Activated CD8-positive, alpha-beta T cell treated with anti-CD3 and anti-CD28 coated beads, Interleukin-2, amount 10 ng/mL, durations not matched to agents 7 days and 5 days (primary cell): ENCODE results near the gene FGR. TPM values are rescaled to one million over a fixed set of nuclear protein-coding genes. Genes with fewer than 3 reads are reported as not detected.

ENCODE experiments used
- ATAC-seq: fragments of 150-1000 bp; cut with Tn5 transposase; one replicate; pipeline ENCODE4 v1.10.0; 2021; ENCODE audit warnings: moderate library complexity
- CTCF ChIA-PET: fragments of 350-600 bp; sonication (Branson Sonifier 250); formaldehyde crosslinking; loops from one replicate; lab custom pipeline; 2021; ENCODE audit warnings: antibody characterized with exemption; lab: Charles Lee
- POLR2A ChIA-PET: fragments of 350-600 bp; sonication (Branson Sonifier 250); formaldehyde crosslinking; loops from one replicate; lab custom pipeline; 2021; ENCODE audit warnings: antibody characterized with exemption; lab: Charles Lee
- DNase-seq: peaks from one replicate; pipeline ENCODE4 v3.0.0-alpha.2; 2020
- H3K27ac Mint-ChIP-seq: one replicate; pipeline ENCODE4 v1.8.0; 2021; ENCODE audit warnings: mild to moderate bottlenecking, mixed read lengths
- H3K27me3 Mint-ChIP-seq: one replicate; pipeline ENCODE4 v1.8.0; 2021; ENCODE audit warnings: low read depth, mixed read lengths
- H3K36me3 Mint-ChIP-seq: one replicate; pipeline ENCODE4 v1.8.0; 2021; ENCODE audit warnings: low read depth, mixed read lengths
- H3K4me1 Mint-ChIP-seq: one replicate; pipeline ENCODE4 v1.8.0; 2021; ENCODE audit warnings: low read depth, mixed read lengths
- H3K4me3 Mint-ChIP-seq: one replicate; pipeline ENCODE4 v1.8.0; 2021; ENCODE audit warnings: mild to moderate bottlenecking, mixed read lengths
- H3K9me3 Mint-ChIP-seq: one replicate; pipeline ENCODE4 v1.8.0; 2022; ENCODE audit warnings: mixed read lengths; ENCODE audit not compliant: insufficient read depth
- total RNA-seq, 2 experiments: library from RNA; stranded (reverse); gene quantifications; one replicate each; pipeline ENCODE4 v1.2.3, GENCODE V29; 2021

Gene FGR
- total RNA-seq, 2 experiments from 2014 or later: 0.08 to 0.21 TPM

DNA sequence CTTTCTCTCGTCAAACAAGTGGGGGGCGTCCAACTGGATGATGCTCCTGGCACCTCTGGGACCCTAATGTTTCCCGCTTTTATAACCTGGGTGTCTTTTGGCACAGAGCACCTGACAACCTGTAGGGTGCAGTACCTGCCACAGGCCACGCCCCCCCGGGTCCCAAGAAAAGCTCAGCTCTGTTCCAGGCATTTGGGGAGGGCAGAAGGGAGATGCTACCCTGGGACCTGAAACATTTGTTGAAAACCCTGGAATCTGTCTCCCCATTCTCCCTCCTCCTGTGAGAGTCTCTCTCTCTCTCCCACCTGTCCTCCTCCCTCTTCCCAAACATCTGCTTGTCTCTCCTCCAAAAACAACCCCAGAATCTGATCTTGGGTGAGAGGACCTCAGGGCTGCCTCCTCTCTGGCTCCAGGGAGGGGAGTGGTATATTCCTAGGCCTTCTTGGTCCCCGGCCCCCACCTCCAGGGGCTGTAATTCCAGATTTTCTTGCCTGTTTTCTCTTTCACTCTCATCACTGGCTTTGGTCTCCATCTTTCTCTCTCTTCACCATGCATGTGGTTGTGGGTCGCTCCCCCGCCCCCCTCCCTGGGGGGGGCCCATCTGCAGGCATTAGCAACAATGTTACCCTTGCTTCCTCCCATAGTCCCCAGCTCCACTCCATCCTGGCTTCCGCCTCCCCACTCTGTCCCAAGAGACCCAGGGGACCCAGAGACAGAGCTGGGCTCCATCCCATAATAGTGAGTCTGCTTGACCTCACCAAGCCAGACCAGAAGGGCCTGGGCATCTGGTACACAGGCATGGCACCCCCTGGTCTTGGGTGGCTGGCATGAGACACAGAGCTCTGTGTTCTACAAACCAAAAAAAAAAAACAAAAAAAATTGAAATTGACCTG lies 35.1 kb downstream of the FGR start:
- DNase-seq (no peak), ATAC-seq (no peak)
- Mint-ChIP-seq H3K4me1 (peaks cover 20% of the 10 kb centered on the region), H3K4me3 (no peak overlapping the region), H3K9me3 (no peaks in the 10 kb centered on the region), H3K27ac (no peak overlapping the region), H3K36me3 (no peaks in the 10 kb centered on the region), H3K27me3 (no peaks in the 10 kb centered on the region)
- CTCF ChIA-PET: interaction anchor here (1.0 to 8.9 kb wide), 13 partner anchors 8 to 267 kb away, joined by 3 to 73 read pairs (median 4); partner anchors contain the start of genes IFI6 and WASF2
- POLR2A ChIA-PET: interaction anchor here (1.0 kb wide), 1 partner anchor 63 kb away, joined by 3 read pairs; no protein-coding TSS in a partner anchor

DNA sequence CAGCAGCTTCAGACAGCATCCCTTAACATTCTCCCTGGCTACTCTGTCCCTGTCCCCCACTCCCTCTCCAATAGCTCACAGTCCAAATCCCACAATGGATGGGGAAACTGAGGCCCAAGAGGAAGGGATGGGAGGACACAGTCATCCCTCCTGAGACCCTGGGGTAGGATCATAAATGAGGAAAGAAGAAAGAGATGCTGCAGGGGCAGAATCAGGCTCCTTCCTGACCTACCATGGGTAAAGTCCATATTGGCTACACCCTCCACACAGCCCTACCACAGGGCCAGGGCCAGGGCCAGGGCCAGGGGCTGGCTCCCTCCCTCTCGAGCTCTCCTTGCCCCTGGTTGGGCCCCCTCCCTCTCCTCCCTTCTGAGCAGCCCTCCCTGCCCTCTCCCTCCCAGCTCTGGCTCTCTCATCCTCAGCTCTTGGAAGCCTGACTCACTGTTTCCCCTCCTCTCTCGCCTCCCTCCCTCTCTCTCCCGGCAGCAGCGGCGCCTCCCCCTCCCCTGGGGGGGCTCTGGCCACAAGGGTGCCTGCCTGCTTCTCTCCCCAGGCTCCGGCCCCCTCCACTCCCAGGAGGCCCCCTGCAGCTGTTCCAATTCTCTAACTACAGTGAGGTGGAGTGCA lies 36.0 kb downstream of the FGR start:
- ChIA-PET POLR2A (interaction anchor here (0.6 to 0.7 kb wide), 2 partner anchors 62 to 231 kb away, joined by 3 read pairs; no protein-coding TSS in a partner anchor), CTCF (interaction anchor here (1.0 to 8.9 kb wide), 9 partner anchors 9 to 196 kb away, joined by 3 to 73 read pairs (median 4); partner anchors contain the start of gene WASF2)
- DNase-seq: peak; percentile 55
- H3K27ac Mint-ChIP-seq: no peak overlapping the region
- no peaks in the 10 kb centered on the region for H3K36me3 Mint-ChIP-seq
- H3K27me3 Mint-ChIP-seq: no peaks in the 10 kb centered on the region
- no peak overlapping the region for H3K4me3 Mint-ChIP-seq
- H3K9me3 Mint-ChIP-seq: no peaks in the 10 kb centered on the region
- peak; percentile 7 for ATAC-seq
- H3K4me1 Mint-ChIP-seq: peaks cover 17% of the 10 kb centered on the region

DNA sequence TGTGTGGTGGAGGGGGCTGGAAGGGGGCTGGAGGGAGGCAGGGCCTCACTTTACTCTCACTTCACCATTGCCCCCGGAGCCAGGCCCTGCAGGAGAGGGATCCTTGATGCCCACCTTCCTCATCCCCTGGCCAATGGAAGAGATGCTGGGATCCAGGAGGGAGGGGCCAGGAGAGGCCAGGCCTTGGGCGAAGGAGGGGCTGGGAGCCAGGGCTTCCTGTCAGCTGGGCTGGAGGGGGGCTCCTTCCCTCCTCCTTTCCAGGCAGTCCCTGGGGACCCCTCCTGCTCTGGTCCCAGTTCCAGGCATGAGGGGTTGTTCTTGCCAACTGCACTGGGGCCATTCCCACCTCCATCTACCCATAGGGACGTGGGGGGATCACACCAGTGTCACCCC lies 36.7 kb downstream of the FGR start:
- ChIA-PET POLR2A (no interaction called here), CTCF (interaction anchor here (1.0 to 8.9 kb wide), 5 partner anchors 10 to 195 kb away, joined by 3 to 73 read pairs (median 5); no protein-coding TSS in a partner anchor)
- Mint-ChIP-seq H3K4me3 (no peak overlapping the region), H3K9me3 (no peaks in the 10 kb centered on the region), H3K4me1 (peaks cover 15% of the 10 kb centered on the region), H3K27me3 (no peaks in the 10 kb centered on the region), H3K27ac (no peak overlapping the region), H3K36me3 (no peaks in the 10 kb centered on the region)
- DNase-seq (no peak), ATAC-seq (no peak)

DNA sequence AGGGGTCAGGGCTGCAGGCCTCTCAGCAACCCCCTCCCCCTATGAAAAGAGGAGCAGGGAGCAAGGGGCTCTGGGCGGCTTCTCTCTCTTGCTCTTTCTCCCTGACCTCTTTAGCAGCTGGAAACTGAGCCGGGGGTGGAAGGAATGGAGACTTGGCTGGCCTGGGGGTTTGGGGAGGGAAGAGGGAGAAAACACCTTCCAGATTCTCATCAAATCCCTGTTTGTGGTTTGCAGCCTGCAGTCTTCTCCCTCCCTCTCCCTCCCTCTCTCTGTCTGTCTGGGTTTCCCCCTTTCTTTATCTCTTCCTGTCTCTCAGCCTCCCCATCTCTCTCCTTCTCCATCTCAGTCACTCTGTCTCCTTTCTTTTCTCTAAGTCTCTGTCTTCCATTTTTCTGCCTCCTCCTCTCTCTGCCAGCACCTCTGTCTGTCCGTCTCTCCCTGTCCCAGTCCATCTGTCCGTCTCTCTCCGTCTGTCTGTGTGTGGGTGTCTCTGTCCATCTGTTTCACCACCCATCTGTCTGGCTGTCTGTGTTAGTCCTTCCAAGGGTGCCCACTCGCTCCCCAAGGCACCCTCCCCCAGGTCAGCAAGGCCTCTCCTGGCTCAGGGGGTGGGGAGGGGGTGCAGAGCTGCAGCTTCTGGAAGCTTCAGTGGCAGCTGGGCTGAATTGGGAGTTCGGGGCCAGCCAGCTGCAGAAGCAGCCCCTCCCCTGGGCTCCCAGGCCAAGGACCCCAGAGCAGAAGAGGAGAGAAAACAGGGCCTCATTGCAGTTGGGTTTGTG lies 37.3 kb downstream of the FGR start:
- ChIA-PET CTCF (interaction anchor here (0.9 to 8.9 kb wide), 3 partner anchors 10 to 72 kb away, joined by 4 to 73 read pairs (median 4); no protein-coding TSS in a partner anchor), POLR2A (interaction anchor here (1.1 kb wide), 1 partner anchor 232 kb away, joined by 3 read pairs; no protein-coding TSS in a partner anchor)
- Mint-ChIP-seq H3K9me3 (no peaks in the 10 kb centered on the region), H3K36me3 (no peaks in the 10 kb centered on the region), H3K4me1 (peaks cover 15% of the 10 kb centered on the region), H3K27me3 (no peaks in the 10 kb centered on the region), H3K27ac (no peak overlapping the region), H3K4me3 (no peak overlapping the region)
- ATAC-seq: no peak
- no peak for DNase-seq

DNA sequence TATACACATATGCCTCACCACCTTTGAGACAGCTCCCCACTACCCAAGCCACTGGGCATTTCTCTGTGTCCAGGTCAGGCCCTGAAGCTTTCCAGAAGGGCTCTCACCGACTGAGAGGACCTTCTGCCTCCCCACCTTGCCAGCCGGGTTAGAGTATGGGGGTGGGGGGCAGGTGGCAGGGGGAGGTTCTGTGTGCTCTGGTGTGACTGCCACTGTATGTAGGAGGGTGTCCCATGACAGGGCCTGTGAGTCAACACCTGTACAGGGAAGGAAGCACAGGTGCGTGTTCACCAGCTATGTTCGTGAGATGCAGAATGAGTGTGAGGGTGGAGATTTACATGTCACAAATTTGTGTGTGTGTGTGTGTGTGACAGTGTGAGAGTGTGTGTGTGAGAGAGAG lies 38.0 kb downstream of the FGR start:
- POLR2A ChIA-PET: interaction anchor here (0.6 to 1.1 kb wide), 3 partner anchors 231 to 381 kb away, joined by 3 read pairs; no protein-coding TSS in a partner anchor
- CTCF ChIA-PET: interaction anchor here (0.9 to 8.9 kb wide), 3 partner anchors 28 to 72 kb away, joined by 4 to 73 read pairs (median 4); no protein-coding TSS in a partner anchor

GRCh38 chr1:27596261-27596660 lies 38.7 kb downstream of the FGR start:
- H3K27me3 Mint-ChIP-seq: no peaks in the 10 kb centered on the region
- peaks cover 4% of the 10 kb centered on the region for H3K4me1 Mint-ChIP-seq
- no peaks in the 10 kb centered on the region for H3K36me3 Mint-ChIP-seq
- POLR2A ChIA-PET: interaction anchor here (1.1 kb wide), 1 partner anchor 231 kb away, joined by 3 read pairs; no protein-coding TSS in a partner anchor
- H3K27ac Mint-ChIP-seq: no peak overlapping the region
- no peaks in the 10 kb centered on the region for H3K9me3 Mint-ChIP-seq
- CTCF ChIA-PET: interaction anchor here (1.1 to 8.9 kb wide), 5 partner anchors 11 to 73 kb away, joined by 4 to 73 read pairs (median 4); no protein-coding TSS in a partner anchor
- ATAC-seq (no peak), DNase-seq (no peak)
- H3K4me3 Mint-ChIP-seq: no peak overlapping the region

More for the DNA sequence above, 38.0 kb downstream of the FGR start:
- no peak overlapping the region for H3K4me3 Mint-ChIP-seq
- no peaks in the 10 kb centered on the region for H3K9me3 Mint-ChIP-seq
- peaks cover 9% of the 10 kb centered on the region for H3K4me1 Mint-ChIP-seq
- no peaks in the 10 kb centered on the region for H3K36me3 Mint-ChIP-seq
- no peak for DNase-seq
- no peak for ATAC-seq
- no peak overlapping the region for H3K27ac Mint-ChIP-seq
- H3K27me3 Mint-ChIP-seq: no peaks in the 10 kb centered on the region

GRCh38 chr1:27595597-27595996 lies 39.4 kb downstream of the FGR start:
- CTCF ChIA-PET: interaction anchor here (0.9 to 8.9 kb wide), 9 partner anchors 11 to 239 kb away, joined by 3 to 73 read pairs (median 4); no protein-coding TSS in a partner anchor
- no peak overlapping the region for H3K27ac Mint-ChIP-seq
- POLR2A ChIA-PET: no interaction called here
- H3K27me3 Mint-ChIP-seq: no peaks in the 10 kb centered on the region
- H3K9me3 Mint-ChIP-seq: no peaks in the 10 kb centered on the region
- peak; percentile 29 for ATAC-seq
- no peaks in the 10 kb centered on the region for H3K36me3 Mint-ChIP-seq
- peak; percentile 42 for DNase-seq
- H3K4me1 Mint-ChIP-seq: no peaks in the 10 kb centered on the region
- H3K4me3 Mint-ChIP-seq: no peak overlapping the region

GRCh38 chr1:27594564-27595510 lies 40.1 kb downstream of the FGR start:
- peak; percentile 39 for DNase-seq
- H3K4me1 Mint-ChIP-seq: no peaks in the 10 kb centered on the region
- peak; percentile 57 for ATAC-seq
- no peaks in the 10 kb centered on the region for H3K27me3 Mint-ChIP-seq
- no peaks in the 10 kb centered on the region for H3K36me3 Mint-ChIP-seq
- POLR2A ChIA-PET: interaction anchor here (0.5 kb wide), 1 partner anchor 125 kb away, joined by 4 read pairs; no protein-coding TSS in a partner anchor
- CTCF ChIA-PET: interaction anchor here (0.9 to 8.9 kb wide), 9 partner anchors 12 to 238 kb away, joined by 3 to 73 read pairs (median 4); no protein-coding TSS in a partner anchor
- H3K27ac Mint-ChIP-seq: no peak overlapping the region
- no peaks in the 10 kb centered on the region for H3K9me3 Mint-ChIP-seq
- no peak overlapping the region for H3K4me3 Mint-ChIP-seq

DNA sequence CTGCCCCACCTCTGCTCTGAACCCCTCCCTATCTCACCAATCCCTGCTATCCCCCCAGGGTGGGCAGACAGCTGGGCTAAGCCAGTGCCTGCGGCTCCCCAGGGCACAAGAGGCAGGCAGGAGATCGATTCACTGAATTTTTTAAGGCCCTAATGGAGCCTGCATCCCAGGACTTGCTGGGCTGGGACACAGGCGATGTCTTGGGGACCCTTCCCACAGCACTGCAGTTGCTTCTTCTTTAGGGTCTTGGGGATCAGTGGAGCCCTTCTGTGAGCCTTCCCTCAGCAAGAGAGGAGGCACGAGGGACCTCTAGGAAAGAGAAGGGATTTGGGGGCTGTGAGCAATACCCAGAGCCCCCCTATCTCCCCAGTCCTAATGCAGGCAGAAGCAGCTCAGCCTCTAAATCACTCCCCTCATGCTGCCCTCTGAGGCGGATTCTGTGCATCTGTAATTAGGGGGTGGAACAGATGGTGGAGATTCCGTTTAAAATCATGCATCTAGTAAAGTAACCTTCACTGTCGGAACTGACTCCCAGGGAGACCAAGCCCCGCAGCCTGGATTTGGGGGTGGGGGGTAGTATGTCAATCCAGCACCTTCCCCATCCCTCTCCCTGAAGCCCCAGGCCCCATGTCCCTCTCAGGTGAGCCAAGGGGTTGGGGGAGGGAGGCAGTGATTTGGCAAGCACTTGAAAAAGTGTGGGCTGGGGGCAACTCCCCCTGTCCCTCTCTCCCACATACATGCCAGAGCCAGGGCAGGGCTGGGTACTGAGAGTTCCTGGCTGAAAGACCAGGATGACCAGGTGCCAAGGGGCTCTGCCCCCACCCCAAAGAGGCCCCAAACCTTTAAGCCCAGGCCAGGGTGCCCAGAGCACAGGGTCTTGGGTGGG lies 41.1 kb downstream of the FGR start:
- DNase-seq (no peak), ATAC-seq (no peak)
- no peaks in the 10 kb centered on the region for H3K9me3 Mint-ChIP-seq
- no peaks in the 10 kb centered on the region for H3K4me1 Mint-ChIP-seq
- CTCF ChIA-PET: no interaction called here
- H3K36me3 Mint-ChIP-seq: no peaks in the 10 kb centered on the region
- H3K27ac Mint-ChIP-seq: no peak overlapping the region
- no peak overlapping the region for H3K4me3 Mint-ChIP-seq
- POLR2A ChIA-PET: interaction anchor here (0.5 kb wide), 1 partner anchor 126 kb away, joined by 4 read pairs; no protein-coding TSS in a partner anchor
- H3K27me3 Mint-ChIP-seq: no peaks in the 10 kb centered on the region
